ENCODE data around the gene ZSCAN5C.
"Not testable (repeated sequence)": the region's sequence is repeated elsewhere in the genome, so short reads cannot be mapped to it uniquely, and the experiment has no call there.

Gene ZSCAN5C

DNA sequence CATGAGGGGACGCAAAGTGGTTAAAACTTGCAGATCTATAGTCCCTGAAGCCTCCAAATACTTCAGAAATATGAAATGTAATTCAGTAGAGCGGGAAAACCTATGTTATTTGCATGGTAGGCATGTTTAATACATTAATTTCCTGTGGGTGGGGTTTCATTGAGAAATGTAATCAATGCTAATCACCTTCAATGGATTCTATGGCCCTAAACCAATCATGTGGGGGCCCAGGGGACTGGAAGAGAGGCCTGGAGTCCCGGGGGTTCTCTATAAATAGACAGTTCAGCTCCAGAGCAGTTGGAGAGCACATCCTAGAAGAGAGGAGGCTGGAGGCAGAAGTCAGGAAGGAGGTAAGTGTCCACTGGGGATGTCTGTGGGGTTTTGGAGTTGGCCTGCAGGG lies at the start of gene ZSCAN5C:
TSS of gene ZSCAN5C (plus strand) at position 301 of the 400 bp plus-strand sequence. CDS start 3,641 bp downstream, outside the sequence.
- DNase-seq (ENCODE audit: low read depth) = no peak

DNA sequence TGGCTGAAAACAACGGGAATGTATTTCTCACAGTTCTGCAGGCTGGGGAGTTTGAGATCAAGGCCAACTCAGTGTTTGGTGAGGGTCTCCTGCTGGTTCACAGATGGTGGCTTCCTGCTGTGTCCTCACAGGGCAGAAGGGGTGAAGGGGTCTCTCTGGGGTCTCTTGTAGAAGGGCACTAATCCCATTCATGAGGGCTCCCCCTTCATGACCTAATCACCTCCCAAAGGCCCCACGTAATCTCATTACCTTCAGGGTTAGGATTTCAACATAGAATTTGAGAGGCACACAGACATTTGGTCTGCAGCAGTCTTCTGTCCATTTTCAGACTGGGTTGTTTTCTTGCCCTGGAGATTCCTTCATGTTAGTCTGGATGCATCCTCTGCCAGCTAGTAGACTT lies 49.4 kb upstream of the ZSCAN5C start:
- no peak for DNase-seq (ENCODE audit: low read depth)

DNA sequence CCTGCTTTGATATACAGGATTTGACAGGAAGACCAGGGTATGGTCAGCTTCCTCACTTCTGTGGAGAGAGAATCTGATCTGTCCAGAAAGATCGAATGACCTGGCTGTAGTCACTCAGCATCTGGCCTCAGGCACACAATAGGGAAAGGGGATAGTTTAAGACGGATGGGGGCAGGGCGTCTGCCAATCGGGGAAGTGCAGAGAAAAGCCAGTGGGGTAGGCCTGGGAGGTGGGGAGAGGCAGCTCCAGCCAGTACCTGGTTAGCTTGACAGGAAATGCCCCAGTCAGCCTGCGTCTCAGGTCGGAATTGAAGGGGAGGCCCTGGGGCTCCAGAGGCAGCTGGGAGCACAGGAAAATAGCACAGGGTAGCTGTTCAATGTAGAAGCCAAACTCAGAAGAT lies 48.6 kb upstream of the ZSCAN5C start:
- no peak for DNase-seq (ENCODE audit: low read depth)

DNA sequence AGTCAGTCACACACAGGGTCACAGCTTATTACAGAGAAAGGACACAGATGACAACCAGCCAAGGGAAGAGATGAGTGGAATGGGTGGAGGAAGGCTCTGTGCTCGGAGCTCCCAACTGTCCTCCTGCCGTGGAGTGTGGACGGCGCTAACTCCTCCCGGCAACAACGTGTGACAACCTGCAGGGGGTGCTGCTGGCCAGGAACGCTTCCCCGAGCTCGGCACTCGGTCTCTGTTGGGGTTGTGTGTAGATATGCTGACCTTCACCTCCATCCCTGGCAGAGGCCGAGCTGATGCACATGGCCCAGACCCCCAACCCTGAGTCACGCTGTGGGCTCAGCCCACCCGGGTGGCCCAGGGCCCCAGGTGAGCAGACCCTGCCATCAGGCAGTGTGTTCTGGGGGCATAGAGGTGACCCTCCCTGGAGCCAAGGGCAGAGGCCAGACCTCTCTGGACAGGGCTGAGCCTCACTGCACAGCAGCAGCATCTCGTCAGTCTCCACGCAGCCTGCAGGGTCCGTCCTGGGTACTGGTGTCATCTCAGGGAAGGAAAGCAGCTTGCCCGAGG lies 46.9 kb upstream of the ZSCAN5C start:
- no peak for DNase-seq (ENCODE audit: low read depth)

DNA sequence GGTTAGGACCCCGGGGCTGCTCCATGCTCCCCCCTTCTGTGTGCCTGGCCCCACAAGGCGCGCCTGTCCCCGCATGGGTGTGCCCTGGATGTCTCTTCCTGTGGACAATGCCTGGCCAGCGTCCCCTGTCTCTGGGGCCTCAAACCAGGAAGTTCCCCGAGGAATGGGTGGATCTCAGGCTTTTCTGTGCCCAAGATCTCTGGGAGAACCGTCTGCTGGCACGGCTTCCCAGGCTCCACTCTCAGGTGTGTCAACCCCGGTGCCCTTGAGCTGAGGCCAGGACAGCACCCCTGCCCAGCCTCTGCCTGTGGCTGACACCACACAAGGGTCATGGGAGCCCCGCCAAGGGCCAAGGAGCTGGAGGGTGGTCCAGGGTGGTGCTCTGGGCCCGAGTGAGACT lies 45.3 kb upstream of the ZSCAN5C start:
- DNase-seq (ENCODE audit: low read depth) = no peak

DNA sequence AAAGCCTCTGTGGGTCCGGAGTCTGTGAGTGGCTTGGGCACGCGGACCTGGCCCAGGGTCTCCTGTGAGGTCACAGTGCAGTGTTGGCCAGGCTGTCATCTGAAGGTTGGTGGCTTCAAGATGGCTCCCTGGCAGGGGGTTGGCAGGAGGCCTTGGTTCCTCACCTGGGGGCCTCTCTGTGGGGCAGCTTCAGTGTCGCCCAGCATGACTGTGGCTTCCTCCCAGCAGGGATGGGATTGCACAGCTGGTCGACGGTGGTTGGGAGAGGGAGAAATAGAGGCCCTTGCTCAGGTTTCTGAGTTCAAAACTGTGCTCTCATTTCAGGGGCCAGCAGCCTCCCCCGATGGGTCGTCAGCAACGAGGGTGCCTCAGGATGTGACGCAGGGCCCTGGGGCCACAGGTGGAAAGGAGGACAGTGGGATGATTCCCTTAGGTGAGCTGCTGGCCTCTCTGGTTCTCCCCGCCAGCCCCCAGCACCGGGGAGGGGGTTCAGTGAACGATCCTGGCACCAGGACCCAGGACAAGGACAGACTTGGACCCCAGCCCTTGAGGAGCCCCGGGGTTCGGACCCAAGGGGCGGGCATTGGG lies 43.8 kb upstream of the ZSCAN5C start:
- DNase-seq (ENCODE audit: low read depth) = no peak

DNA sequence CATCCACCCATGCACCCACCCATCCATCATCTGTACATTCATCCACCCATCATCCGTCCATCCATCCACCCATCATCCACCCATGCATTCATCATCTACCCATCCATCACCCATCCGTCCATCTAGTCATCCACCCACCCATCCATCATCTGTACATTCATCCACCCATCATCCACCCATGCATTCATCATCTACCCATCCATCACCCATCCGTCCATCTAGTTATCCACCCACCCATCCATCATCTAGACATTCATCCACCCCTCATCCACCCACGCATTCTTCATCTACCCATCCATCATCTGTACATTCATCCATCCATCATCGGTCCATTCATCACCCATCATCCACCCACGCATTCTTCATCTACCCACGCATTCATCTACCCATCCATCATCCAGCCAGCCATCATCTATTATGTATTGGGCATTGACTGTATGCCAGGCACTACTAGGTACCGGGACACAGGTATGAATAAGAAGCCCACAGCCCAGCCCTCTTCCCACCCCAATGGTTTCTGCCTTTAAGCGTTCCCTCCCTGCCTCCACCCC lies 43.0 kb upstream of the ZSCAN5C start:
- no peak for DNase-seq (ENCODE audit: low read depth)

GRCh38 chr19:56159622-56160271 lies 42.3 kb upstream of the ZSCAN5C start:
- DNase-seq (ENCODE audit: low read depth) = no peak

- no peak for DNase-seq (ENCODE audit: low read depth)
Measured at GRCh38 chr19:56161534-56161933, 40.5 kb upstream of the ZSCAN5C start.

GRCh38 chr19:56162258-56162657 lies 39.8 kb upstream of the ZSCAN5C start:
- DNase-seq (ENCODE audit: low read depth) = no peak

DNA sequence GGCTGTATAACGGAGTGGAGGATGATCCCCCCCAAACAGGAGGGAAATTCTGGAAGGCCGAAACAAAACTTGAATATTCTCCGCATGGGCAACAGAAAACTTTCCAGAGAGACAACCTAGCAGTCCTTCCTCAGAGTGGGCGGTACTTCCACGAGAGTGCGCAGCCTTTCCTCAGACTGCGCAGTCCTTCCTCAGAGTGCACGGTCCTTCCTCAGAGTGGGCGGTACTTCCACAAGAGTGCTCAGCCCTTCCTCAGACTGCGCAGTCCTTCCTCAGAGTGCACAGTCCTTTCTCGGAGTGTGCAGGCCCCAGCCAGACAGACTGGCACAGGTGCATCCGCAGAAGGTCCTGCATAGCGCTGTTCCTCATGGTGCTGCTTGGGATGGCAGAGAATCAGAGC lies 39.0 kb upstream of the ZSCAN5C start:
- DNase-seq (ENCODE audit: low read depth) = no peak

DNA sequence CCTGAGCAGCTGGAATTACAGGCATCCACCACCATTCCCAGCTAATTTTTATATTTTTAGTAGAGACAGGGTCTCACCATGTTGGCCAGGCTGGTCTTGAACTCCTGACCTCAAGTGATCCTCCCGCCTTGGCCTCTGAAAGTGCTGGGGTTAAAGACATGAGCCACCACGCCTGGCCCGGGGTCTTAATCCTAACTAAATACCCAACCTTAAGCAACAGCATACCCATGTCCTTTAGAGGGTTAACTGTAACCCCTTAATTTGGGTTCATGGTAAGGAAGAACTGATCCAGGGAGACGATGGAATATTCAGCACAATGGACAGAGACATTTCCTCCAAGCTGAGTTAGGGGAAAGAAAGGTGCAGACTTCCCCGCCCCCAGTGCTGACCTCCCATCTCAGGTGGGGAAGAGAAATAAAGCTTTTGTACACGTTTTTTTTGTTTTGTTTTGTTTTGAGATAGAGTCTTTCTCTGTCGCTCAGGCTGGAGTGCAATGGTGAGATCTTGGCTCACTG lies 35.0 kb upstream of the ZSCAN5C start:
- DNase-seq (ENCODE audit: low read depth) = no peak

DNA sequence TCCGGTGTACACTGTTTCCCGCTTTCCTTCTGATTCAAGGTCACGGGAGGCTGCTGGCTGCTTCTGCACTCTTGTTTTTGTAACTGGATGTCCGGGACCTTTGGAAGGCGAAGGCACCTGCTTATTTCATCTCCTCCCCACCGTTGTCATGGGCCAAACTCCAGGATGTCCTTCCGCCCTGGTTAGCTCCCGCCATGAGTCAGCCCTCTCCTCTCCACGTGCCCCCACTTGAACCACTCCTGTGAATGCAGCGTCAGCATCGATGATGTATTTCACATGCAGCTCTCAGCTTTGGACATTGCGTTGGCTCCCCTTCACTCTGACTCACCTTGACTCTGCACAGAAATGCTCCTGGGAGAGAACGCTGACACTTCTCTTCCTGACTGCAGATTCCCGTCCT lies 31.8 kb upstream of the ZSCAN5C start:
- no peak for DNase-seq (ENCODE audit: low read depth)

DNA sequence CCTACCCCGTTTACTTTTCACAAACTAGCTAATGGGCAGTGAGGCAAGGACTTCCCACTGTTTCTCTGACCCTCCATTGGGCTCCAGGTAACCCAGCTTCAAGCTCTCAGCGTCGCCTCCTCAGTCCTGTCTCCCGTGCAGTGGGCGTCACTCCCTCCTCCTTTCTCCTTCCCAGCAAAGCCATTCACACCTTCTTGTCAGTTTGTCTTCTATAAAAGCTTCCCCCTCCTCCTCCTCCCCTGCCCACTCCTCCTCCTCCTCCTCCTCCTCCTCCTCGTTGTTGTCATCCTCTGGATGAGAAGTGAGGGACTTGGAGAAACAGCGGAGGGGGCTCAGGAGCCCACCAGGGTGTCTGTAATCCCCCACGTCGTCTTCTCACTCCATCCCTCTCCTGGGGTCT lies 28.0 kb upstream of the ZSCAN5C start:
- no peak for DNase-seq (ENCODE audit: low read depth)

DNA sequence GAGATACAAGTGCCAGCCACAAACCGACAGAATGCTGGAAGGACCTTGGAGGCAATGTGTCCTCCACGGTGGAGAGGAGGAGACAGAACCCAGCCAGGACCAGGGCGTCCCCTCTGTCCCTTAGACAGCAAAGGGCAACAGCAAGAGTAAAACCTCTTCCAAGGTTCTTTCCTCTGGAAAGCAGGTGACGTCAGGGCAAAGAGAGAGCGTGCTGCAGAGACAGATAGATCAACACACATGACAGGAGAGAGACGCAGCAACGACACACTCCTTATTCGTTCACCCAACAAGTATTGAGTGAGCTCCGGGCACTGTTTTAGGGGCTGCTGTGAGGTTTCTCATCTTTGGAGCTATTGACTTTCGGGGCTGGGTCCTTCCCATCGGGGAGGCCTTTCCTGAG lies 27.5 kb upstream of the ZSCAN5C start:
- DNase-seq (ENCODE audit: low read depth) = no peak

DNA sequence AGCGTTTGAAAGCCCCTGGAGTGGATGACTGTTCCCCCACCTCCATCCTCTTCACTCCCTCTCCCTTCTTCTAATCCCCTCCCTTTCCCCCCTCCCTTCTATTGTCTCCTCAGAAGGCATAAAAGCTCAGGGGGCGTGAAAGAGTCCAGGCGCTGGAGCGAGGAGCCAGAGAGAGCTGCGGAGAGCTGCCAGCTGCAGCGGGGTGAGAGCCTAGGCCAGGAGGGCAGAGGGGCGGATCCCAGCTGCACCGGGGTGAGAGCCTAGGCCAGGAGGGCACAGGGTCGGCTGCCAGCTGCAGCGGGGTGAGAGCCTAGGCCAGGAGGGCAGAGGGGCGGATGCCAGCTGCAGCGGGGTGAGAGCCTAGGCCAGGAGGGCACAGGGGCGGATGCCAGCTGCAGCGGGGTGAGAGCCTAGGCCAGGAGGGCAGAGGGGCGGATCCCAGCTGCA lies 26.2 kb upstream of the ZSCAN5C start, which contains the start of gene GALP:
TSS of gene GALP (plus strand) at position 148 of the 447 bp plus-strand sequence. CDS start 1,101 bp downstream, outside the sequence.
- DNase-seq (ENCODE audit: low read depth) = not testable (repeated sequence)

GRCh38 chr19:56176310-56176709 lies 25.8 kb upstream of the ZSCAN5C start:
- DNase-seq (ENCODE audit: low read depth) = not testable (repeated sequence)

DNA sequence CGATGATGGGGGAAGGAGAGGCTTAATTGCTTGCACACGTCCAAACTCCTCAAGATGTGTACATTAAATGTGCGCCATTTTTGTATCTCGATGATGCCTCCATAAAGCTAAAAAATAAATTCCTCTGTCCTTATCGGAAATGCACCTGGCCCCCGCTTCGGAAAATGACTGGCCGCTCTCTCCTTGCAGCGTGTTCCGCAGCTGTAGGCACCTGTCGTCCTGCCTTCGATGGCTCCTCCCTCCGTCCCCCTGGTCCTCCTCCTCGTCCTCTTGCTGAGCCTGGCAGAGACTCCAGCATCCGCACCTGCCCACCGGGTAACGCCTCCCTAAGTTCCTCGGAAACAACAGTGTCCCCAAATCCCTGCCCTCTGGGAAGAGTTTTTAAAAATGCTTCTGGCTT lies 25.2 kb upstream of the ZSCAN5C start:
- DNase-seq (ENCODE audit: low read depth) = no peak

- no peak for DNase-seq (ENCODE audit: low read depth)
Measured at GRCh38 chr19:56177564-56178243, 24.4 kb upstream of the ZSCAN5C start.

- no peak for DNase-seq (ENCODE audit: low read depth)
Measured at GRCh38 chr19:56189785-56190184, 12.3 kb upstream of the ZSCAN5C start.

DNA sequence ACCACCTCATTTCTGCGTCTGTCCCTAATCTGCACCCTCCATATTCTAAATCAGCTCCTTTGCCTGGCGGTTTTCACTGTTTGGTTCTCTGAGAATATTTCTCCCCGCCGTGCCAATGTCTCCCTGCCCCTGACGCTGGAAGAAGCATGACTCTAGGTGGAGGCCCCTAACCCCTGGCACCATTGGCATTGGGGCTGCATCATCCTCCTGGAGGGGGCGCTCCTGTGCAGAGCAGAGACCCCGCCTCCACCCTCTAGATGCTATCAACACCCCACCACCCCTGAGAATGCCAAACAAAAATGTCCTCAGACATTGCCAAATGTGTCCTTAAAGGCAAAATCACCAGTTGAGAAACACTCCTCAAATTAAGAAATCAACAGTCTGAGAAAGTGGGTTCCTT lies 11.0 kb upstream of the ZSCAN5C start:
- DNase-seq (ENCODE audit: low read depth) = no peak

- DNase-seq (ENCODE audit: low read depth) = no peak
Measured at GRCh38 chr19:56191711-56192110, 10.4 kb upstream of the ZSCAN5C start.
